Panc1 (cell line): ENCODE measurements around the gene TAF11. TPM values are rescaled to one million over a fixed set of nuclear protein-coding genes. Genes with fewer than 3 reads are reported as not detected.

Experiments used
- ATAC-seq: fragments of 200-7000 bp; cut with Tn5 transposase; 2 replicates; pipeline ENCODE4 v1.9.1; 2020; ENCODE audit warnings: mild to moderate bottlenecking, moderate library complexity
- BruUV-seq: library from RNA; stranded (reverse); fragments of 400-500 nt; replicated peaks from 2 replicates; lab custom pipeline; 2021; lab: Mats Ljungman, UMichigan
- CTCF ChIA-PET: fragments of 300-600 bp; sonication (Branson Sonifier 250); formaldehyde crosslinking; loops from one replicate; lab custom pipeline; 2022; ENCODE audit warnings: antibody characterized with exemption; lab: Charles Lee
- POLR2A ChIA-PET: fragments of 300-600 bp; sonication (Branson Sonifier 250); formaldehyde crosslinking; loops from one replicate; lab custom pipeline; 2022; ENCODE audit warnings: antibody characterized with exemption; lab: Charles Lee
- DNase-seq: peaks from one replicate; pipeline ENCODE4 v3.0.0-alpha.2; 2010; ENCODE audit warnings: low read depth, low spot score
- H3K27ac ChIP-seq: 2 replicates; pipeline ENCODE4 v1.5.1; 2011; ENCODE audit warnings: mild to moderate bottlenecking, low read length, inconsistent platforms
- H3K27me3 ChIP-seq: fragments of 200-500 bp; sonication (Bioruptor generic); 2 replicates; pipeline ENCODE4 v1.6.0; 2014; ENCODE audit warnings: low read length, inconsistent platforms; ENCODE audit not compliant: control insufficient read depth, insufficient read depth
- H3K36me3 ChIP-seq: fragments of 200-500 bp; sonication (Bioruptor generic); 2 replicates; pipeline ENCODE4 v1.5.1; 2014; ENCODE audit warnings: inconsistent platforms, mild to moderate bottlenecking, low read length, moderate library complexity; ENCODE audit not compliant: control insufficient read depth, insufficient read depth
- H3K4me1 ChIP-seq: 2 replicates; pipeline ENCODE4 v1.5.1; 2011; ENCODE audit warnings: inconsistent platforms, mild to moderate bottlenecking, low read length, moderate library complexity; ENCODE audit not compliant: control insufficient read depth, insufficient read depth
- H3K4me3 ChIP-seq, 2 experiments: 2 replicates each; pipeline ENCODE4 v1.5.1; 2011 to 2012; ENCODE audit warnings: low read depth in 2 of 2, low read length in 2 of 2, mild to moderate bottlenecking in 2 of 2, inconsistent platforms in 1 of 2, moderate library complexity in 1 of 2
- H3K9me3 ChIP-seq: fragments of 200-500 bp; sonication (Bioruptor generic); 2 replicates; pipeline ENCODE4 v1.5.1; 2014; ENCODE audit warnings: low read depth, mild to moderate bottlenecking, inconsistent platforms, low read length, moderate library complexity; ENCODE audit not compliant: control insufficient read depth, insufficient read depth
- POLR2AphosphoS5 ChIP-seq: IDR thresholded peaks from 2 replicates; pipeline ENCODE4 v1.6.1; 2012; ENCODE audit warnings: mild to moderate bottlenecking, low read depth, low read length, moderate library complexity
- SIN3A ChIP-seq: IDR thresholded peaks from 2 replicates; pipeline ENCODE4 v1.6.1; 2012; ENCODE audit warnings: low read depth, mild to moderate bottlenecking, low read length, moderate library complexity, borderline replicate concordance; ENCODE audit not compliant: insufficient read depth
- TCF7L2 ChIP-seq: IDR thresholded peaks from 2 replicates; pipeline ENCODE4 v1.6.1; 2011; ENCODE audit warnings: mild to moderate bottlenecking, low read depth, low read length, inconsistent platforms
- in situ Hi-C: cut with HindIII; loops from 2 replicates; pipeline ENCODE4 v1.10.0; 2016; ENCODE audit warnings: low sequenced_read_pairs, low pct_unique_long_range_greater_than_20kb
- intact Hi-C: fragments of 100-400 bp; cut with micrococcal nuclease; formaldehyde crosslinking; loops from one replicate; pipeline ENCODE4 v1.10.0; 2022; ENCODE audit not compliant: unreplicated experiment
- total RNA-seq: library from RNA; stranded (reverse); gene quantifications from one replicate; pipeline ENCODE4 v1.2.1, GENCODE V29; 2021; ENCODE audit not compliant: unreplicated experiment
- TF ChIP-seq, protein P1 (sequence below): fragments of 450-650 bp; IDR thresholded peaks from 2 replicates; pipeline ENCODE4 v1.5.1; 2017; ENCODE audit warnings: mild to moderate bottlenecking
- TF ChIP-seq, protein P2 (sequence below), 2 experiments: IDR thresholded peaks; 2 replicates each; pipeline ENCODE4 v1.6.1; 2011 to 2012; ENCODE audit warnings: low read depth in 2 of 2, control low read depth in 1 of 2, low read length in 1 of 2, mild to moderate bottlenecking in 1 of 2, moderate library complexity in 1 of 2; ENCODE audit not compliant: insufficient read depth in 1 of 2

Gene TAF11
- total RNA-seq, 1 experiment from 2014 or later, result 25.3 TPM

DNA sequence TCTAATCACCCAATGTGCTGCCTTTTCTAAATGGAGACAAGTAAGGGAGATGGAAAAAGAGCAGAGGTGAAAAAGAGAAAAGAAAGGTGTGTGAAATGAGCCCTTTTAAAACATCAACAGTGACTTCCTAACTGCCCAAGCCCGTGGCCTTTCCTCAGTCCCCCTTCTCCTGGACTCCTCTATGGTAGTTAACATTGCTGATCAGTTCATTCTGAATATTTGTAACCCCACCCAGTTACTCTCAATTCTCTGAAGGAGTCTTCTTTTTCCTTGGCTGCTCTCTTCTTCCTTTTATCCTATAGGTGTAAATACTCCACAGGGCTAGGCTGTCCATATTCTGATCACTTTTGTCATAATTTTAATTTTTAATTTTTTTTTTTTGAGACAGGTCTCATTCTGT lies 27.1 kb downstream of the TAF11 start:
- Histone ChIP-seq H3K9me3 (no peaks in the 10 kb centered on the region), H3K4me3 (no peak overlapping the region), H3K4me1 (no peaks in the 10 kb centered on the region), H3K36me3 (peaks cover 24% of the 10 kb centered on the region), H3K27ac (no peak overlapping the region), H3K27me3 (no peaks in the 10 kb centered on the region)
- intact Hi-C loops (no loop called here), in situ Hi-C loops (no loop called here)
- no TSS peak for BruUV-seq
- POLR2A ChIA-PET, result no interaction called here
- TF ChIP-seq POLR2AphosphoS5 (no peak), TCF7L2 (no peak), SIN3A (no peak)
- TF ChIP-seq, protein P1, sequence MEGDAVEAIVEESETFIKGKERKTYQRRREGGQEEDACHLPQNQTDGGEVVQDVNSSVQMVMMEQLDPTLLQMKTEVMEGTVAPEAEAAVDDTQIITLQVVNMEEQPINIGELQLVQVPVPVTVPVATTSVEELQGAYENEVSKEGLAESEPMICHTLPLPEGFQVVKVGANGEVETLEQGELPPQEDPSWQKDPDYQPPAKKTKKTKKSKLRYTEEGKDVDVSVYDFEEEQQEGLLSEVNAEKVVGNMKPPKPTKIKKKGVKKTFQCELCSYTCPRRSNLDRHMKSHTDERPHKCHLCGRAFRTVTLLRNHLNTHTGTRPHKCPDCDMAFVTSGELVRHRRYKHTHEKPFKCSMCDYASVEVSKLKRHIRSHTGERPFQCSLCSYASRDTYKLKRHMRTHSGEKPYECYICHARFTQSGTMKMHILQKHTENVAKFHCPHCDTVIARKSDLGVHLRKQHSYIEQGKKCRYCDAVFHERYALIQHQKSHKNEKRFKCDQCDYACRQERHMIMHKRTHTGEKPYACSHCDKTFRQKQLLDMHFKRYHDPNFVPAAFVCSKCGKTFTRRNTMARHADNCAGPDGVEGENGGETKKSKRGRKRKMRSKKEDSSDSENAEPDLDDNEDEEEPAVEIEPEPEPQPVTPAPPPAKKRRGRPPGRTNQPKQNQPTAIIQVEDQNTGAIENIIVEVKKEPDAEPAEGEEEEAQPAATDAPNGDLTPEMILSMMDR, result no peak
- TF ChIP-seq, protein P2, sequence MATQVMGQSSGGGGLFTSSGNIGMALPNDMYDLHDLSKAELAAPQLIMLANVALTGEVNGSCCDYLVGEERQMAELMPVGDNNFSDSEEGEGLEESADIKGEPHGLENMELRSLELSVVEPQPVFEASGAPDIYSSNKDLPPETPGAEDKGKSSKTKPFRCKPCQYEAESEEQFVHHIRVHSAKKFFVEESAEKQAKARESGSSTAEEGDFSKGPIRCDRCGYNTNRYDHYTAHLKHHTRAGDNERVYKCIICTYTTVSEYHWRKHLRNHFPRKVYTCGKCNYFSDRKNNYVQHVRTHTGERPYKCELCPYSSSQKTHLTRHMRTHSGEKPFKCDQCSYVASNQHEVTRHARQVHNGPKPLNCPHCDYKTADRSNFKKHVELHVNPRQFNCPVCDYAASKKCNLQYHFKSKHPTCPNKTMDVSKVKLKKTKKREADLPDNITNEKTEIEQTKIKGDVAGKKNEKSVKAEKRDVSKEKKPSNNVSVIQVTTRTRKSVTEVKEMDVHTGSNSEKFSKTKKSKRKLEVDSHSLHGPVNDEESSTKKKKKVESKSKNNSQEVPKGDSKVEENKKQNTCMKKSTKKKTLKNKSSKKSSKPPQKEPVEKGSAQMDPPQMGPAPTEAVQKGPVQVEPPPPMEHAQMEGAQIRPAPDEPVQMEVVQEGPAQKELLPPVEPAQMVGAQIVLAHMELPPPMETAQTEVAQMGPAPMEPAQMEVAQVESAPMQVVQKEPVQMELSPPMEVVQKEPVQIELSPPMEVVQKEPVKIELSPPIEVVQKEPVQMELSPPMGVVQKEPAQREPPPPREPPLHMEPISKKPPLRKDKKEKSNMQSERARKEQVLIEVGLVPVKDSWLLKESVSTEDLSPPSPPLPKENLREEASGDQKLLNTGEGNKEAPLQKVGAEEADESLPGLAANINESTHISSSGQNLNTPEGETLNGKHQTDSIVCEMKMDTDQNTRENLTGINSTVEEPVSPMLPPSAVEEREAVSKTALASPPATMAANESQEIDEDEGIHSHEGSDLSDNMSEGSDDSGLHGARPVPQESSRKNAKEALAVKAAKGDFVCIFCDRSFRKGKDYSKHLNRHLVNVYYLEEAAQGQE (IDR thresholded peaks at IDR 0.05; ENCODE audit: insufficient read depth in 1 of 2, low read depth in 2 of 2, low read length in 1 of 2), result no peak
- CTCF ChIA-PET, result no interaction called here
- DNase-seq, result no peak
- ATAC-seq, result no peak

DNA sequence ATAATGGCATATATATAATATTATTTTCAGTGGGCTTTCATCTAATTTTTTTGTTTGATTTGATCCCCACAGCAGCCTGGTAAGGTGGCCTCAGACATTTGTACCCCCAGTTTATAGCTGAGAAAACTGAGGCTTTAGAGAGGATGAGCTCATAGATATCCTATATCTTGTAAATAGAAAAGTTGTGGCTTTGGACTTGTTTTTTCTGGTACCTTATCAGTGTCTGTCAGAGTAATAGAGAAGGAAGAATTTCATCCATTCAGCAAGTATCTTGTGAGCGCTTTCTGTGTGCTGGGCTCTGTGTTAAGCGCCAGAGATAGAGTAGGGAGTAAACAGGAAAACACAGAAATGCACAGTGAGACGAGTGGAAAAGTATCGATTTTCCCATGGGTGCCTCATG lies 27.9 kb downstream of the TAF11 start:
- in situ Hi-C loops (no loop called here), intact Hi-C loops (no loop called here)
- no peaks in the 10 kb centered on the region for H3K9me3 ChIP-seq
- no peak for DNase-seq
- no peaks in the 10 kb centered on the region for H3K27me3 ChIP-seq
- TF ChIP-seq POLR2AphosphoS5 (no peak), TCF7L2 (no peak), SIN3A (no peak)
- TF ChIP-seq, protein P1, result no peak
- TF ChIP-seq, protein P2 (IDR thresholded peaks at IDR 0.05; ENCODE audit: insufficient read depth in 1 of 2, low read depth in 2 of 2, low read length in 1 of 2), result no peak
- no peaks in the 10 kb centered on the region for H3K4me1 ChIP-seq
- H3K27ac ChIP-seq, result no peak overlapping the region
- H3K4me3 ChIP-seq, result no peak overlapping the region
- ChIA-PET POLR2A (interaction anchor here (0.6 kb wide), 1 partner anchor 30 kb away, joined by 3 read pairs; no protein-coding TSS in a partner anchor), CTCF (no interaction called here)
- H3K36me3 ChIP-seq, result peaks cover 28% of the 10 kb centered on the region
- no peak for ATAC-seq
- BruUV-seq, result no TSS peak
